HEK293 (cell line): ENCODE data around the gene PRRT2.
"Not testable (repeated sequence)": the region's sequence is repeated elsewhere in the genome, so short reads cannot be mapped to it uniquely, and the experiment has no call there.

ENCODE experiments used
- ZNF366 ChIP-seq: fragments of 450-650 bp; formaldehyde crosslinking; conservative IDR thresholded peaks from 2 replicates; pipeline ENCODE4 v1.5.1; 2016; ENCODE audit warnings: missing biosample characterization, missing genetic modification characterization
- ZNF76 ChIP-seq: fragments of 450-650 bp; formaldehyde crosslinking; IDR thresholded peaks from 2 replicates; pipeline ENCODE4; 2016; ENCODE audit warnings: low read depth, missing biosample characterization, missing genetic modification characterization, borderline replicate concordance

- TF ChIP-seq ZNF366, ZNF76 (tag by site-specific recombination): not testable (repeated sequence)
Observed at GRCh38 chr16:29793153-29793552, 18.8 kb upstream of the PRRT2 start.
